ENCODE measurements around the gene HCRT.
"Not testable (repeated sequence)": the region's sequence is repeated elsewhere in the genome, so short reads cannot be mapped to it uniquely, and the experiment has no call there.

The HCRT gene

DNA sequence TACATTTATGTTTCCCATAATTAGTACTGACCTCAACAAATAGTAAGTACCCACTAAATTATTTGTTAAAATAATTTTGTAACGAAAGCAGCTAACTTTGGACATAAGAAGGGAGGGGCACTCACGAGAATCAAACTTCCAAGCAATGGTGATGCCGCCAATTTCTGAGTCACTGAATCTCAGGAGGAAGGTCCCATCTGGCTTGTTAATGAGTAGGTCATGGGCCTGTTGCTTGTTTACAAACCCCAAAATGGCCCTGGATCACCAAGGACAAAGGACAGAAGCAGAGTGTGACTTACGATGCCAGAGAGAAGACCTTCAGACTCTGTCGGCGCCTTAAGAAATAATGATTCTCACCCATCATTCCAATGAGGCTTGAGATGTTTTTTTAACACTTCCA is 24.8 kb upstream of the HCRT start:
- Mint-ChIP-seq H3K9me3 (no peaks in the 10 kb centered on the region), H3K27ac (no peak overlapping the region), H3K27me3 (ENCODE audit: low read depth, poor library complexity) (no peaks in the 10 kb centered on the region), H3K4me1 (no peaks in the 10 kb centered on the region), H3K36me3 (ENCODE audit: low read depth) (peaks cover 64% of the 10 kb centered on the region), H3K4me3 (no peak overlapping the region)
- DNase-seq, result no peak
- TF ChIP-seq, protein P1, sequence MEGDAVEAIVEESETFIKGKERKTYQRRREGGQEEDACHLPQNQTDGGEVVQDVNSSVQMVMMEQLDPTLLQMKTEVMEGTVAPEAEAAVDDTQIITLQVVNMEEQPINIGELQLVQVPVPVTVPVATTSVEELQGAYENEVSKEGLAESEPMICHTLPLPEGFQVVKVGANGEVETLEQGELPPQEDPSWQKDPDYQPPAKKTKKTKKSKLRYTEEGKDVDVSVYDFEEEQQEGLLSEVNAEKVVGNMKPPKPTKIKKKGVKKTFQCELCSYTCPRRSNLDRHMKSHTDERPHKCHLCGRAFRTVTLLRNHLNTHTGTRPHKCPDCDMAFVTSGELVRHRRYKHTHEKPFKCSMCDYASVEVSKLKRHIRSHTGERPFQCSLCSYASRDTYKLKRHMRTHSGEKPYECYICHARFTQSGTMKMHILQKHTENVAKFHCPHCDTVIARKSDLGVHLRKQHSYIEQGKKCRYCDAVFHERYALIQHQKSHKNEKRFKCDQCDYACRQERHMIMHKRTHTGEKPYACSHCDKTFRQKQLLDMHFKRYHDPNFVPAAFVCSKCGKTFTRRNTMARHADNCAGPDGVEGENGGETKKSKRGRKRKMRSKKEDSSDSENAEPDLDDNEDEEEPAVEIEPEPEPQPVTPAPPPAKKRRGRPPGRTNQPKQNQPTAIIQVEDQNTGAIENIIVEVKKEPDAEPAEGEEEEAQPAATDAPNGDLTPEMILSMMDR (IDR thresholded peaks at IDR 0.05), result no peak

DNA sequence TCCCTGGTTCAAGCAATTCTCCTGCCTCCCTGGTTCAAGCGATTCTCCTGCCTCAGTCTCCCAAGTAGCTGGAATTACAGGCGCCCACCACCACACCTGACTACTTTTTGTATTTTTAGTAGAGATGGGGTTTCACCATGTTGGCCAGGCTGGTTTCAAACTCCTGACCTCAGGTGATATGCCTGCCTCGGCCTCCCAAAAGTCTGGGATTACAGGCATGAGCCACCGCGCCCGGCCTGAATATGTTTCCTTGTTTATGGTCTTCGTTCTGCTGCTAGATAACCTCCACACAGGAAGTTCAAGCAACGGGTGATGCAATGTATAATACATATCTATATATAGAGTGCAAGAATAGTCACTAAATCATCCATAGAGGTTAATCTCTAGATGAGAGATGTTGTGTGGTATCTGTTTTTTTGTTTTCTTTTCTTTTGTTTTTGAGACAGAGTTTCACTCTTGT is 20.9 kb upstream of the HCRT start:
- H3K36me3 Mint-ChIP-seq (ENCODE audit: low read depth), result peaks cover 81% of the 10 kb centered on the region
- not testable (repeated sequence) for DNase-seq; H3K4me3 Mint-ChIP-seq; H3K4me1 Mint-ChIP-seq; H3K27me3 Mint-ChIP-seq (ENCODE audit: low read depth, poor library complexity); H3K9me3 Mint-ChIP-seq; H3K27ac Mint-ChIP-seq

DNA sequence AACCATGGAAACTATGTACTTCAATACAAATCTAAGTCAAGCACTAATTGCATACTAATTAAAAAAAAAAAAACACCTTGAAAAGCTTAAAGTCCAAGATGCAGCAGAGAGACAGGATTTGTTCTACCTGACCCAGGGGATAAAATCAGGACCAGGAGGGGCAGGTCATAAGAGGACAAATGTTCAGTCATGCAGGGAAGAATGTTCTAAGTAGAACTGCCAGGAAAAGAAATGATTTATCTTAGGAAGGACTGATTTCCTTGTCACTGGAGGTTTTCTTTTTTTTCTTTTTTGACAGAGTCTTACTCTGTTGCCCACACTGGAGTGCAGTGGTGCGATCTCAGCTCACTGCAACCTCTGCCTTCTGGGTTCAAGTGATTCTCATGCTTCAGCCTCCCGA is 18.1 kb upstream of the HCRT start:
- Mint-ChIP-seq H3K27ac (peak overlapping the region; percentile 57), H3K4me3 (no peak overlapping the region), H3K27me3 (ENCODE audit: low read depth, poor library complexity) (no peaks in the 10 kb centered on the region), H3K4me1 (peaks cover 7% of the 10 kb centered on the region), H3K36me3 (ENCODE audit: low read depth) (peaks cover 64% of the 10 kb centered on the region), H3K9me3 (no peaks in the 10 kb centered on the region)
- TF ChIP-seq, protein P1 (IDR thresholded peaks at IDR 0.05), result no peak
- DNase-seq, result no peak

DNA sequence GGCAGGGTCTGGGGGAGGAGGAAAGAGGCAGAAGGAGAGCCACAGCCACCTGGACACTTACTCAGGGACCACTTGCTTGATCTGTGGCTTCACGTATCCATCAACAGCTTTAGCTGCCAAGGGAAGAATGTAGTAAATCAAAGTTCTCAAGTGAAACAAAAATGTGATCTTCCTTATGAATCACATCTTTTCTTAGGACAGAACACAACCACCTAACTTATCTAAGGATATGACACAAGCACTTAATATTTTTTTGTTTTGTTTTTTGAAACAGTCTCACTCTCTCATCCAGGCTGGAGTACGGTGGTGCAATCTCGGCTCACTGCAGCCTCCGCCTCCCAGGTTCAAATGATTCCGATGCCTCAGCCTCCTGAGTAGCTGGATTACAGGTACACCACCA is 17.4 kb upstream of the HCRT start:
- Mint-ChIP-seq H3K36me3 (ENCODE audit: low read depth) (peaks cover 62% of the 10 kb centered on the region), H3K27ac (peak overlapping the region; percentile 69), H3K4me1 (peaks cover 7% of the 10 kb centered on the region), H3K9me3 (no peaks in the 10 kb centered on the region), H3K4me3 (no peak overlapping the region), H3K27me3 (ENCODE audit: low read depth, poor library complexity) (no peaks in the 10 kb centered on the region)
- TF ChIP-seq, protein P1 (IDR thresholded peaks at IDR 0.05), result no peak
- DNase-seq, result no peak

DNA sequence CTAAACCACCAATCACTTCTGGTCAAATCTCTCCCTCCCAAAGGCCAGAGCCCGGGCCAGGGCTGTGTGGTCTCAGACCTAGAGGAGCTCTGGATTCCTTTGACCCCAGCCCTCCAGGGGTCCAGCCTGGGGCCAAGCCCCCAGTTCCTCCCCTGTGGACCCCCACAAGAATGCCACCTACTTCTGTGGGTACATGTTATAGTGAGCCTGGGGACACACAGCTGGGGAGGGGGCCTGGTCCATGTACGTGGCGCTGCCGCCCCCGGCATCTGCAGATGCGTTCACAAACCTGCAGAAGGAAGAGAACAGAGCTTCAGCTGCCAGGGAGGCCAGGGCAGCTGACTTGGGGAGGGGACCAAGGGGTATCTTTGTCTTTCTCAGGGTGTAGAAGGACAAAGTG is 16.9 kb upstream of the HCRT start:
- peak overlapping the region; percentile 69 for H3K27ac Mint-ChIP-seq
- no peak for DNase-seq
- TF ChIP-seq, protein P1 (IDR thresholded peaks at IDR 0.05), result no peak

DNA sequence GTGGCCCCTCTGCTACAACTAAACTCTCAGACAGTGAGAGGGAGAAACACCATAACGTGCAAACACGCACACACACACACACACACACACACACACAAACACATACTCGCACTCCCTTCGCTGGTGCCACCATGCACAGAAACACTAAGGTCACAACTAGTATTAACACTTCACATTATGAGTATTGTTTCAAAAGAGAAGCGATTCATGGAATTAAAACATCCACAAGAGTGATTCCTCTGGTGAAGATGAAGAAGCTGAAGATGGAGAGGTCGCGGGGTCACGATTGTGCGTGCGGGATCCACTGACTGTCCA is 16.2 kb upstream of the HCRT start:
- H3K27me3 Mint-ChIP-seq (ENCODE audit: low read depth, poor library complexity), result peaks cover 1% of the 10 kb centered on the region
- H3K27ac Mint-ChIP-seq, result peak overlapping the region; percentile 0
- H3K9me3 Mint-ChIP-seq, result no peaks in the 10 kb centered on the region

More for the DNA sequence above, 16.9 kb upstream of the HCRT start:
- no peaks in the 10 kb centered on the region for H3K9me3 Mint-ChIP-seq
- H3K36me3 Mint-ChIP-seq (ENCODE audit: low read depth), result peaks cover 62% of the 10 kb centered on the region
- H3K4me1 Mint-ChIP-seq, result peaks cover 11% of the 10 kb centered on the region
- no peaks in the 10 kb centered on the region for H3K27me3 Mint-ChIP-seq (ENCODE audit: low read depth, poor library complexity)
- H3K4me3 Mint-ChIP-seq, result no peak overlapping the region

More for the DNA sequence above, 16.2 kb upstream of the HCRT start:
- Mint-ChIP-seq H3K4me1 (peaks cover 11% of the 10 kb centered on the region), H3K4me3 (no peak overlapping the region), H3K36me3 (ENCODE audit: low read depth) (peaks cover 57% of the 10 kb centered on the region)
- no peak for DNase-seq
- TF ChIP-seq, protein P1 (IDR thresholded peaks at IDR 0.05), result no peak

All from nephron progenitor cell (in vitro differentiated cells).